ENCODE measurements around the gene ATE1. TPM values are rescaled to one million over a fixed set of nuclear protein-coding genes. Genes with fewer than 3 reads are reported as not detected.

Gene ATE1
- total and polyA plus RNA-seq, 2 experiments from 2014 or later: 17.4 to 24.5 TPM

DNA sequence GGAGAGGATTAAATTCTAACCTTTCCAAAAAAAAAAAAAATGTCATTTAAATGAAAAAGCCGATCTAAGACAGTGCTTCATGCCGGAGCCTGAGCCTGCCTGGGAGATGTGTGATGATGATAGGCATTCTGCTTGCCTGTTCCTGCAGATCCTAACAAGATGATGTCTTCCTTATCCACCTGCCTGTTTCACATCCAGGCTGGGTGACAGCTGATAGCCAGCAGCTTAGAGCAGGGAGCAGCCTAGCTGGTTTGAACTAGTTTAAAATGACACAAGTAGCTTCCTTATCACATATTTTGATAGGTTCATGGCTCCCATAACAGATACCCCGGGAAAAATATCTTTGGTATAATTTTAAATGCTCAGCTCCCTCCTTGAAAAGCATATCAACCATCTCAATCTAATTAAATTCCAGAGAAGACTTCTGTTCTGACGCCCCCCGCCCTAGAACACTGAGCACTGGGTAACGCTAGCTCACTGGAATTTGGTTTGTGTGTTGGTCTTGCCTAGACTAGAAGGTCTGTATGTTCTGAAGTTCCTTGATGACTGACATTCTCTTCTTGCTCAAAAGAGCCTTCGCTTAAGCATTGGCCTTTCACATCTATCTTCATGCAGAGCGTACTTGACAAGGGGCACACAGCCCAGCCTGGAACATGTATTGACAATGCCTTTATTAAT, 232.7 kb downstream of the ATE1 start:
- Histone ChIP-seq H3K27ac (ENCODE audit: low read depth) (no peak overlapping the region), H3K4me2 (no peak overlapping the region), H3F3A (replicated peaks; ENCODE audit: low read depth) (no peaks in the 10 kb centered on the region), H3K9me2 (ENCODE audit: insufficient read depth) (0 out of 2 replicates have a peak, but pooled peaks cover 6% of the 10 kb centered on the region), H3K79me2 (replicated peaks; ENCODE audit: insufficient read depth) (no peaks in the 10 kb centered on the region), H4K20me1 (replicated peaks; ENCODE audit: insufficient read depth) (no peaks in the 10 kb centered on the region), H2AFZ (no peak overlapping the region), H3K4me1 (ENCODE audit: insufficient read depth) (peaks cover 11% of the 10 kb centered on the region), H3K27me3 (ENCODE audit: insufficient read depth) (no peaks in the 10 kb centered on the region), H3K36me3 (ENCODE audit: insufficient read depth) (no peaks in the 10 kb centered on the region), H3K4me3 (no peak overlapping the region)
- Mint-ChIP-seq H3K27me3 (ENCODE audit: insufficient read depth, low read depth, poor library complexity) (no peaks in the 10 kb centered on the region), H3K27ac (no peak overlapping the region), H3K9me3 (peaks cover 9% of the 10 kb centered on the region; the same call in 1 of the 3 replicates), H3K36me3 (ENCODE audit: low read depth) (peaks cover 3% of the 10 kb centered on the region; the same call in 1 of the 3 replicates), H3K4me1 (peaks cover 23% of the 10 kb centered on the region; the same call in 2 of the 3 replicates), H3K4me3 (no peak overlapping the region)
- no peak for DNase-seq (ENCODE audit: low spot score)
- no peak for TF ChIP-seq REST (IDR thresholded peaks at IDR 0.05; ENCODE audit: unreplicated experiment)
- TF ChIP-seq POLR2AphosphoS5 (IDR thresholded peaks at IDR 0.05; ENCODE audit: low read depth): no peak
- TF ChIP-seq EZH2 (IDR thresholded peaks at IDR 0.05; ENCODE audit: low read depth, unreplicated experiment): no peak
- TF ChIP-seq CTCF (conservative IDR thresholded peaks at IDR 0.05; ENCODE audit: low read depth in 2 of 2): no peak
- TF ChIP-seq EZH2phosphoT487 (IDR thresholded peaks at IDR 0.05; ENCODE audit: unreplicated experiment): no peak
- TF ChIP-seq ZNF331 (CRISPR knock-in tag; IDR thresholded peaks at IDR 0.05; ENCODE audit: low read depth): no peak
- TF ChIP-seq NANOG (IDR thresholded peaks at IDR 0.05; ENCODE audit: borderline replicate concordance): no peak
- ATAC-seq: no peak

DNA sequence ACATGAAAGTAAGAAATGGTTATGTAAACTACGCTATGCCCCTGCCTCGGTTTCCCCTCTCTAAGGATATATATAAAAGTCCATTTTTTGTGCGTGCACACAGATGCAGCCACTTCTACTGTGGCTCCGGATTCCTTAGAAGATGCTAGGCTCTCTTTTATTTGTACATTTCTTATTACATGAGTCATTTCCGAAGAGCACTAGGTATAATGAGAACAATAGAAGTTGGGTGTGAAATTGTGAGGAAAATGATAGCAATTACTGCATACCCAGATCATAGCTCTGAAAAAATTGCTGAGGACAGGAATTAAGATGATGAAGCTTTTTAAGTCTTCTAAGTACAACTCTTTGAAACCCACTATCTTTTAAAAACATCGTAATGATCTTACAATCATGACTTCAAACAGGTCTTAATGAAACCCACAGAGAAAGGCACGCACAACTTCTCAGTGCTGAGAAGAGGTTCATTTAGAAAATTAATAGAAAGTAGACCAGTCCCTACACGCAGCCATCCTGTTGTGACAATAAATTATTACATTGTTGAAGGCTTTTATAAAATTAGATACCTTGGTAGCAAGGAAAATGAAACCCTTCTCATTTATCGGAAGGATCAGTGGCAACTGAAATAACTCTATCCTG, 233.4 kb downstream of the ATE1 start:
- H3K9me2 ChIP-seq (ENCODE audit: insufficient read depth): 0 out of 2 replicates have a peak, but pooled peaks cover 6% of the 10 kb centered on the region
- ATAC-seq (no peak), DNase-seq (ENCODE audit: low spot score) (no peak)
- H3K4me3 ChIP-seq: no peak overlapping the region
- no peak overlapping the region for H3K27ac Mint-ChIP-seq
- no peak overlapping the region for H3K4me3 Mint-ChIP-seq
- H3F3A ChIP-seq (replicated peaks; ENCODE audit: low read depth): no peaks in the 10 kb centered on the region
- no peaks in the 10 kb centered on the region for H3K27me3 ChIP-seq (ENCODE audit: insufficient read depth)
- TF ChIP-seq ZNF331 (CRISPR knock-in tag; IDR thresholded peaks at IDR 0.05; ENCODE audit: low read depth) (no peak), JUNB (IDR thresholded peaks at IDR 0.05; ENCODE audit: unreplicated experiment) (no peak), CREB1 (CRISPR knock-in tag; IDR thresholded peaks at IDR 0.05; ENCODE audit: low read depth) (no peak), STAT1 (IDR thresholded peaks at IDR 0.05; ENCODE audit: unreplicated experiment) (no peak), POLR2AphosphoS5 (IDR thresholded peaks at IDR 0.05; ENCODE audit: low read depth) (no peak), EZH2phosphoT487 (IDR thresholded peaks at IDR 0.05; ENCODE audit: unreplicated experiment) (no peak), CTCF (conservative IDR thresholded peaks at IDR 0.05; ENCODE audit: low read depth in 2 of 2) (no peak)
- no peaks in the 10 kb centered on the region for H3K79me2 ChIP-seq (replicated peaks; ENCODE audit: insufficient read depth)
- H3K4me1 ChIP-seq (ENCODE audit: insufficient read depth): peaks cover 16% of the 10 kb centered on the region
- H4K20me1 ChIP-seq (replicated peaks; ENCODE audit: insufficient read depth): no peaks in the 10 kb centered on the region
- no peaks in the 10 kb centered on the region for H3K36me3 ChIP-seq (ENCODE audit: insufficient read depth)
- H3K9me3 Mint-ChIP-seq: peaks cover 5% of the 10 kb centered on the region; the same call in 1 of the 3 replicates
- no peak overlapping the region for H3K27ac ChIP-seq (ENCODE audit: low read depth)
- H3K4me1 Mint-ChIP-seq: peaks cover 25% of the 10 kb centered on the region
- H3K36me3 Mint-ChIP-seq (ENCODE audit: low read depth): no peaks in the 10 kb centered on the region; the same call in 2 of the 3 replicates
- peaks cover 2% of the 10 kb centered on the region for H3K27me3 Mint-ChIP-seq (ENCODE audit: insufficient read depth, low read depth, poor library complexity)
- no peak overlapping the region for H2AFZ ChIP-seq
- H3K4me2 ChIP-seq: no peak overlapping the region

Measured in GM23338 (cell line).